Activated T-cell treated with anti-CD3 and anti-CD28 coated beads, Interleukin-2, amount 50 U/mL, for 72 hours (primary cell): ENCODE measurements around the gene C1QTNF7. TPM values are rescaled to one million over a fixed set of nuclear protein-coding genes. Genes with fewer than 3 reads are reported as not detected.

ENCODE experiments used
- ATAC-seq, 2 donors: fragments of 150-1000 bp; cut with Tn5 transposase; replicated peaks in 1 of 2; 2 replicates each; pipeline ENCODE4 v1.10.0; 2021; ENCODE audit warnings: moderate library complexity in 2 of 2, mild to moderate bottlenecking in 1 of 2
- DNase-seq, 2 donors: peaks; one replicate each; pipeline ENCODE4 v3.0.0; 2021 to 2022; ENCODE audit warnings: mixed read lengths in 1 of 2
- H3K27ac Mint-ChIP-seq: one replicate; pipeline ENCODE4 v1.8.0; 2022; ENCODE audit warnings: mild to moderate bottlenecking, moderate library complexity, mixed read lengths
- H3K27me3 Mint-ChIP-seq: one replicate; pipeline ENCODE4 v1.8.0; 2022; ENCODE audit warnings: low read depth, mixed read lengths
- H3K36me3 Mint-ChIP-seq, 2 donors: one replicate each; pipeline ENCODE4 v1.8.0; 2022; ENCODE audit warnings: mixed read lengths in 2 of 2, mild to moderate bottlenecking in 1 of 2; ENCODE audit not compliant: insufficient read depth in 2 of 2
- H3K4me1 Mint-ChIP-seq: one replicate; pipeline ENCODE4 v1.8.0; 2022; ENCODE audit warnings: low read depth, mixed read lengths
- H3K4me3 Mint-ChIP-seq, 2 donors: one replicate each; pipeline ENCODE4 v1.8.0; 2022; ENCODE audit warnings: mild to moderate bottlenecking in 2 of 2, mixed read lengths in 2 of 2, moderate library complexity in 2 of 2
- H3K9me3 Mint-ChIP-seq, 2 donors: one replicate each; pipeline ENCODE4 v1.8.0; 2022; ENCODE audit warnings: mixed read lengths in 2 of 2
- total RNA-seq, 2 donors: library from RNA; stranded (reverse); gene quantifications; one replicate each; pipeline ENCODE4 v1.2.3, GENCODE V29; 2022

The C1QTNF7 gene
- total RNA-seq, 2 donors from 2014 or later = not detected

GRCh38 chr4:15420642-15421041, 7.2 kb upstream of the C1QTNF7 start:
- Mint-ChIP-seq H3K27me3 (no peaks in the 10 kb centered on the region), H3K36me3 (no peaks in the 10 kb centered on the region), H3K4me3 (no peak overlapping the region), H3K4me1 (peaks cover 30% of the 10 kb centered on the region), H3K9me3 (peaks cover 0 to 4% of the 10 kb centered on the region in 2 donors), H3K27ac (no peak overlapping the region)
- ATAC-seq = no peak
- DNase-seq = no peak

DNA sequence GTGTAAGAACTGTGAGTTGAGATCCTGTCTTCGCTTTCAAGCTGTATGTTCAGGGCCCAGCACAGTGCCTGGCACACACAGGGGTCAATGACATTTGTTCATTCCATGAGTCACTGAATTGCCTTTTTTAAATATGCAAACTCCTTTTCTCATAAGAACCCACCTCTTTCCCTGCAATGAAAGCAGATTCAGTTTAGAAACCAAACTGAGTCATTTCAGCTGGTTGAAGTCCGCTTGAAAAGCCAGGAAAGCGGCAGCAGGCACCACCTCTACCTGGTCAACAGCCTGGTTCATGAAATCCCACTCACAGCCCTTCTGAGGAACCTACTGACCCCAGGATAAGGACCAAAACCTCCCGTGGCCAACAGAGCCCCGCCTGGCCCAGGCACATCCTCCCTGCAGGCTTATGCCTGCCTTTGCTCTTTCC, 4.5 kb upstream of the C1QTNF7 start:
- ATAC-seq (peak; percentile 61 to 72), DNase-seq (peak; percentile 47 to 48)
- Mint-ChIP-seq H3K27me3 (no peaks in the 10 kb centered on the region), H3K4me1 (peaks cover 36% of the 10 kb centered on the region), H3K36me3 (no peaks in the 10 kb centered on the region), H3K27ac (peak overlapping the region; percentile 41), H3K4me3 (peak overlapping the region in 1 of 2 donors; percentile 23), H3K9me3 (no peaks in the 10 kb centered on the region)

- Mint-ChIP-seq H3K4me3 (peak overlapping the region in 1 of 2 donors; percentile 23), H3K36me3 (no peaks in the 10 kb centered on the region), H3K27me3 (no peaks in the 10 kb centered on the region), H3K27ac (peak overlapping the region; percentile 41), H3K9me3 (no peaks in the 10 kb centered on the region), H3K4me1 (peaks cover 36% of the 10 kb centered on the region)
- no peak for DNase-seq
- peak; percentile 90 to 93 for ATAC-seq
Observed at GRCh38 chr4:15425520-15425919, 2.3 kb upstream of the C1QTNF7 start.

- Mint-ChIP-seq H3K4me1 (peaks cover 36% of the 10 kb centered on the region), H3K9me3 (peaks cover 0 to 2% of the 10 kb centered on the region in 2 donors), H3K27ac (no peak overlapping the region), H3K36me3 (no peaks in the 10 kb centered on the region), H3K4me3 (no peak overlapping the region), H3K27me3 (no peaks in the 10 kb centered on the region)
- DNase-seq = no peak
- ATAC-seq = no peak
Observed at GRCh38 chr4:15427161-15427560, 672 bp upstream of the C1QTNF7 start.

DNA sequence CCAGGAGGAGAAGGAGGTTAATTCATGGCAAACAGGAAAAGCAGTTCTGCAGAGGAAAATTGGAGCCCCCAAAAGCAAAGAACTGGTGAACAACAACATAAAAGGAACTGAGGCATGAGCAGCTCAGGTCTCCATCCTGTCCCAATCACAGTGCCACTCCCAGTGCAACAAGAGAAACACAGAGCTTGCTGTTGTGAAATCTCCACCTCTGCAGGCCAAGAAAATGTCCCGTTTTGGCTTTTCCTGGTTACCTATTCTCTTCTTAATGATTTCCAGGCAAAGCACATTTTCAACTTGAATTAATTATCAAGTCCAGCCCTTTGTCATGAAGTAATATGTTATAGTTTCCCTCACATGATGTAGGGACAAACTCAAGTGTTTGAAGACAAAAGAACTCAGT, 778 bp downstream of the C1QTNF7 start:
- DNase-seq (no peak), ATAC-seq (no peak)
- H3K27ac Mint-ChIP-seq = no peak overlapping the region
- H3K4me3 Mint-ChIP-seq = no peak overlapping the region
- peaks cover 2% of the 10 kb centered on the region in 2 donors for H3K9me3 Mint-ChIP-seq
- no peaks in the 10 kb centered on the region for H3K27me3 Mint-ChIP-seq
- no peaks in the 10 kb centered on the region for H3K36me3 Mint-ChIP-seq
- peaks cover 27% of the 10 kb centered on the region for H3K4me1 Mint-ChIP-seq

GRCh38 chr4:15434091-15434490, 6.3 kb downstream of the C1QTNF7 start:
- ATAC-seq = no peak
- Mint-ChIP-seq H3K9me3 (peaks cover 2% of the 10 kb centered on the region in 2 donors), H3K27me3 (no peaks in the 10 kb centered on the region), H3K4me1 (peaks cover 6% of the 10 kb centered on the region), H3K36me3 (no peaks in the 10 kb centered on the region), H3K27ac (no peak overlapping the region), H3K4me3 (no peak overlapping the region)
- no peak for DNase-seq

DNA sequence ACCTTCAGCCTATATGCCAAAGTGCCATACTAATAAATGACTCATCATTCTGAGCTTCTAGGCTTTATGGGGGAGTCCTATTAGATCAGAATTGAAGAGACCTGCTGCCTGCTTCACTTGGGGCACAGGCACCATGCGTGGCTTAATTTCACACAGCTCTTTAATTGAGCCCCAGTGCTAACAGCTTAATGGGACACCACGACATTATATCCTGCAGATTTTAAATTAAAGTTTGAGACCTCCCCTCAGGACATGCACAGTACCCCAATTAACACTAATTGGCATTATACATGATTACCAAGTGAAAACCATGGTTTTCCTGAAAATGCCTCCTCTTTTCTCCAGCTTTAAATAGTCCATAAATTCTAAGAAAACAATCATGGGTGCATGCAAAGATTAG, 6.8 kb downstream of the C1QTNF7 start:
- ATAC-seq (no peak), DNase-seq (no peak)
- Mint-ChIP-seq H3K4me1 (peaks cover 6% of the 10 kb centered on the region), H3K9me3 (peaks cover 2% of the 10 kb centered on the region in 2 donors), H3K27ac (no peak overlapping the region), H3K4me3 (no peak overlapping the region), H3K27me3 (no peaks in the 10 kb centered on the region), H3K36me3 (no peaks in the 10 kb centered on the region)

DNA sequence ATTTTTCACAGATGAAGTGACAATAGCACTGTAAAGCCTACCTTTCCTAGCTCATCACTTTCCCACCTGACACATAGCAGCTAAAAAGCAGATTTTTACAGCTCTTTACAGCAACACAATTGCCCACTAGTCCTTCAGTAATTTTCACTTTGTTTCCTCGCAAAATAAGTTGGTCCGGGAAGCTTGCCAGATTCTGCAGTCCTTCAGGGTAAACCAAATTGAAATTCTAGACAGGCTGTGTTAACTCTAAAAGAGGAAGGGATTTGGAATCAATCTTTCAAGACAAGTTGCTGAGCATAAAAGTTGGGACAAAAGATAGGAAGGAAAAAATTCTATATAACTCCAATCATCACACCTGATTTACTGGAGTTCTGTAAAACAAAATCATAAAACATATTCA, 8.7 kb downstream of the C1QTNF7 start:
- no peaks in the 10 kb centered on the region for H3K36me3 Mint-ChIP-seq
- peaks cover 2% of the 10 kb centered on the region in 2 donors for H3K9me3 Mint-ChIP-seq
- H3K27me3 Mint-ChIP-seq = no peaks in the 10 kb centered on the region
- H3K4me3 Mint-ChIP-seq = no peak overlapping the region
- no peak for DNase-seq
- H3K4me1 Mint-ChIP-seq = peaks cover 6% of the 10 kb centered on the region
- no peak overlapping the region for H3K27ac Mint-ChIP-seq
- ATAC-seq = no peak

GRCh38 chr4:15438939-15439524, 11.2 kb downstream of the C1QTNF7 start:
- peaks cover 6% of the 10 kb centered on the region for H3K4me1 Mint-ChIP-seq
- no peaks in the 10 kb centered on the region for H3K27me3 Mint-ChIP-seq
- H3K36me3 Mint-ChIP-seq = no peaks in the 10 kb centered on the region
- DNase-seq = no peak
- no peak overlapping the region for H3K27ac Mint-ChIP-seq
- no peak for ATAC-seq
- H3K9me3 Mint-ChIP-seq = peaks cover 0 to 2% of the 10 kb centered on the region in 2 donors
- H3K4me3 Mint-ChIP-seq = no peak overlapping the region

DNA sequence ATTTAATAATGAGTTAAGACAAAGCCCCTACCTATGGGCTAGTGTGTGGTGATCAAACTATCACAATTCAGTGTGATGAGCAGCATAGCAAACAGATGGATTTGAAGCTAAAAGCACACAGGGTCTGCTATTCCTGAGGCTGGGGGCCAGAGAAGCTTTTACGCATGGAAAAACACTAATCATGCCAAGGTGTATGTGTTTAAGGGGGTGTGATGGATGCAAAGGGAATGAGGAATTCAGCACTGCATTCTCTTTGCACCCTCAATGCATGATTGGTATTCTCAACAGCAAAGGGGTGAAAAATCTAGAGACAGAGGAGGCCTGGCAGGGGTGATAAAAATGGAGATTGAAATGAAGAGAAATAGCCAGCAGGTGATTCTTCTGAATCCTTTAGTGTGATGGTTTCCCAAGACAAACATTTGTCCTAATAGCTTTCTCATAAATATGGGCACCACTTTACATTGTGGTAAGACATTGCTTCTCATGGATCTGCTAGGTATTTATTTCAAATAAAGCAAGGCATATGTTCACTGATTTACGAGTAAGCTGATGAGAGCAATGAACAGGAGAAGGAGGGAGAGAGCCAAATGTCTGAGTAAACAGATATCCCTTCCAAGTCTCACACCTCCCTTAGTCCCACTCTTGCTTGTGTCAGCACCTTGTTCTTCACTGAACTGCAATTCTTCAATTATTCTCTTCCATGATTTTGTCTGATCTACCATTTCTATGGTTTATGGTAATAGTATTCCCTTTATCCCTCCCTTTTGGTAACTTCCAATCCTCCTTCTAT, 15.7 kb downstream of the C1QTNF7 start:
- no peak for DNase-seq
- H3K27ac Mint-ChIP-seq = no peak overlapping the region

GRCh38 chr4:15444276-15444675, 16.4 kb downstream of the C1QTNF7 start:
- DNase-seq (no peak), ATAC-seq (no peak)
- Mint-ChIP-seq H3K27ac (no peak overlapping the region), H3K36me3 (no peaks in the 10 kb centered on the region), H3K4me3 (no peak overlapping the region), H3K9me3 (peaks cover 0 to 4% of the 10 kb centered on the region in 2 donors), H3K4me1 (peaks cover 8% of the 10 kb centered on the region), H3K27me3 (no peaks in the 10 kb centered on the region)

More for the DNA sequence above, 15.7 kb downstream of the C1QTNF7 start:
- no peak overlapping the region for H3K4me3 Mint-ChIP-seq
- H3K9me3 Mint-ChIP-seq = peaks cover 0 to 4% of the 10 kb centered on the region in 2 donors
- no peaks in the 10 kb centered on the region for H3K27me3 Mint-ChIP-seq
- ATAC-seq = no peak
- peaks cover 14% of the 10 kb centered on the region for H3K4me1 Mint-ChIP-seq
- no peaks in the 10 kb centered on the region for H3K36me3 Mint-ChIP-seq

DNA sequence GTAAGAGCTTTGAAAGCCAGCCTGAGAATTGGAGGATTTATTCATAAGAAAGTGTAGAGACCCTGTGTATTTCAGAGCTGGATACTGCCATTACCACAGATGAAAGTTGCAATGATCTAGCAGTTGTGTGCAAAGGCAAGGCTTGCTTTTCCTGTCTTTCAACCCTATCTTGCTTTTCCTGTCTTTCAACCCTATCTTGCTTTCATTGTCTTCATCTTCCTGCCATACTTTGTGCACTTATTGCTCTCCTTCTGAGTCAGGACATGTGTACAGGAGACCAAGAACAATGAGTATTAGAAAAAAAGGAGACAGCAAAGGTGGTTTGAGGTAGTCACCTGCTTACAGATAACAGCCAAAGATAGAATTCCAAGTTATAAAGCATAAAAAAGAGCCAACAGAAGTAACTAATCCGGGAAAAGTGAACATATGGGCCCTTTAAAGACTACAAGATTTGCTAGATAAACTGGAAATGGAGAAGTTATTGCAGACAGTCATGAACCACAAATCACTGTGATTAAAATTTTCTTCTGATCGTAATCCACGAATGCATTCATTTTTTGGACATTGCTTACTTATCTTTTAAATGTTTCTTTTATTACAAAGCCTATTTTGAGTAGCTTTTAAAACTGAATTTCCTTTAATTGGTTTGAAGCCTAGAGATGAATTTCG, 17.2 kb downstream of the C1QTNF7 start:
- ATAC-seq = no peak

DNA sequence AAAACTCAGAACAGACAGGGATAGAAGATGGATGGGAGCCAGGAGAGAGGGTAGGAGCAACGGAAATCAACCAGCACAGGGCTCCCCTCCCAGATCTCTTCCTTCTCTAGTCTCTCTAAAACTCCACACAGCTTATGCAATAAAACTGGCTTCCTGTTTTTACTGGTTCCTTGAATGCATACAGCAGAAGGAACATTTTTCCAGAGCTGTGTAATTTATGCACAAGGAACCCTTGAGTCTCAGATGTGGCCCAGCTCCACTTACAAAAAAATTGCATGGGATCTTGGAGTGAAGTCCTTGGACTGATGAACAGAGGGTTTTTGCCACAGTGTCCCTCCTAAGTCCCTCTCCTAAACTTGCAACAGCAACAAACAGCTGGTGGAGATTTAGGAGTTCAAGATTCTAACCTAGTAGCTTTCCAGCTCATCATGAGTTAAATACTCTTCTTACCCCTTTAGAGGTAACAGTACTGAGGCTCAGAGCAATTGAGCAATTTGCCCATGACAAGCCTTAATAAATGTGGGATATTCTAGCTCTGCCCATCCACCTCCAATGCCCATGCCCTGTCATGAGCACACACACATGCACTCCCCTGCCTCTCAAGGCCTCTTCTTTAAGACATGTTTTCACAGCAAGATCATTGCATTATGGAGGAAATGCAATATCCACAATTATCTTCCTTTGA, 23.5 kb downstream of the C1QTNF7 start:
- no peak for ATAC-seq
- Mint-ChIP-seq H3K4me3 (no peak overlapping the region), H3K36me3 (no peaks in the 10 kb centered on the region), H3K27ac (no peak overlapping the region), H3K4me1 (no peaks in the 10 kb centered on the region), H3K9me3 (peaks cover 0 to 4% of the 10 kb centered on the region in 2 donors), H3K27me3 (no peaks in the 10 kb centered on the region)
- DNase-seq = no peak

More for the DNA sequence above, 17.2 kb downstream of the C1QTNF7 start:
- no peak for DNase-seq
- H3K27ac Mint-ChIP-seq = no peak overlapping the region
- H3K4me3 Mint-ChIP-seq = no peak overlapping the region
- no peaks in the 10 kb centered on the region for H3K27me3 Mint-ChIP-seq
- peaks cover 8% of the 10 kb centered on the region for H3K4me1 Mint-ChIP-seq
- H3K36me3 Mint-ChIP-seq = no peaks in the 10 kb centered on the region
- peaks cover 0 to 6% of the 10 kb centered on the region in 2 donors for H3K9me3 Mint-ChIP-seq
